ENCODE results near the gene ERN1.
"Not testable (repeated sequence)": the region's sequence is repeated elsewhere in the genome, so short reads cannot be mapped to it uniquely, and the experiment has no call there.

The ERN1 gene

GRCh38 chr17:64129765-64130558, at the start of gene ERN1:
TSS of gene ERN1 (minus strand) at chr17:64130144. CDS start at chr17:64130029, 115 bp downstream.
- FAIRE-seq: no peak

- not testable (repeated sequence) for FAIRE-seq
These were observed 49.1 kb upstream of the ERN1 start for GRCh38 chr17:64179024-64179423.

DNA sequence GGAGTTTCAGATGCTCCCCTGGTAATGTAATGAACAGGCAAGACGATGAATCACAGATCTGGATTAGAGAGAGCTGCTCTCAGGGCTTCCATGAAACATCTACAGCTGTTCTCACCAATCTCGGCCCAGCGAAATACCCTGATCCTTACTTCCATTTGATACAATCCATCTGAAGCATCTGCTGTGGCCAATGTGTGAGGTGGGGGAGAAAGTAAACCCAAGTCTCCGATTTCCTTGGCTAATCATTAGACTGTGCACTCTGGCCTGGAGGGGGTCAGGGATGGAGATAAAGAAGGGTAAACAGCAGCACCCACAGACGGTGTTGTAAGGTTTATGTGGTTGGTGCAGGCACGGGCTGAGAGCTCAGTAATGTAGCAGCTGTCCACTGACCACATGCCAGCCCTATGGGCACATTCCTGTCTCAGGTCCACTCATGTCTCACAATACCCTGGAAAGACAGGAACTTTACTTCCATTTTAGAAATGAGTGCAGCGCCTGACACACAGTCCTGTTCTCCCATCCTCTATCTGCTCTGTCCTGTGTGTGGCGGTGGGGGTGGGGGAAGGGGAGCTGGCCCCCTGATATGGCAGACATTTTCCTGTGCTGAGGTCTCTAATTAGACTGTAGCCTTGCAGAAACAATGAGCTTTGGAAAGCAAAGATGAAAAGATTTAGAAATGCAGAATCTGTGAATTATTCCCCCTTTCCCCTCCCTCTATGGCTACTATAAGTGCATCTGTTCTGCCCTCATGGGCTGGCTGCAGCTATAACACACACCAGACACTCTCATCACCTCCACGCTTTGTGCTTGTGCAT, 48.3 kb upstream of the ERN1 start:
- FAIRE-seq: no peak

DNA sequence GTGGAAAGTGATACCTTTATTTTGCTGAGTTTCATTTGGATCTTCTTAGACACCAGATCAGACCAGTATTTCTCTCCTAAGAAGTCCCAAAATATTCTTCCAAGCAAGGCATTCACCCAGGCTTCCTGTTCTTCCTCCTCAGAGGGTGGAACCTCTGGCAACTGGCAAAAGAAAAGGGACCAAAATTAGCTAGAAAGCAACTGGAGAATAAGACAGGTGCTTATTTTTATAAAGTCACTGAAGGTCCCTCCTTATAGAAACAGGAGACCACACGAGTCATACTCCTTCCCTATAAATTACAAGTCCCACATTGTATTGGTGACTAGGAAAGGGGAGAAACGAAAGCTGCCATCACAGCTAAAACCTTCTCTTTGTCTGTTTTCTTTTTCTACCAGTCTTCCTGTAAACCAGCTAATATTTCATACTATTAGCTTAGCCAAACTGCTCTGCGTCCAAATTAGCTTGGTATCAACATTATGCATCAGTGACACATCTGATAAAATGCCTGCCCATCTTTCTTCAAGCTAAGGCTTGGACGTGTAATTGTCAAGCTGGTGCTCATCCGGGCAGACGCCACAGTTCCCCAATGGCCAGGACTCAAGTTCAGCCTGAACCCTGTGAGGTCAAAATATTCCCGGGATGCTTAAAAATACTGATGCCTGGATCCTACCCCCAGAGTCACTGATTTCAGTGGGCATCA, 47.5 kb upstream of the ERN1 start:
- no peak for FAIRE-seq

DNA sequence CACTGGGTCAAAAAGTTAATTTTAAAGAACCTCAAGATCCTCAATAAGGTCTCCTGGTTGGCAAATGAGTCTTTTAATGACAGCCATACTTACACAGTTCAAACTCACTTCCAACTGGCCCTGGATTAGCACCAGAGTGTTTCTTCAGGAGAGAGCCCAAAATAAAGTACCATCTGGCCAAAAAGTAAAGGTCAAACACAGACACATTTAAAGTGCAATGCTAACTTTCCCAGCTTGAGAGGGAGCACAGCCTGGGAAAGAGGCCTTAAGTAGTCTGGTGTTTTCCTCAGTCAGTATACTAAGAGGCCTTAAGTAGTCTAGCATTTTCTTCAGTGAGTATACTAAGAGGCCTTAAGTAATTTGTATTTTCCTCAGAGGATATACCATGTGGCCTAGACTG, 46.6 kb upstream of the ERN1 start:
- no peak for FAIRE-seq

DNA sequence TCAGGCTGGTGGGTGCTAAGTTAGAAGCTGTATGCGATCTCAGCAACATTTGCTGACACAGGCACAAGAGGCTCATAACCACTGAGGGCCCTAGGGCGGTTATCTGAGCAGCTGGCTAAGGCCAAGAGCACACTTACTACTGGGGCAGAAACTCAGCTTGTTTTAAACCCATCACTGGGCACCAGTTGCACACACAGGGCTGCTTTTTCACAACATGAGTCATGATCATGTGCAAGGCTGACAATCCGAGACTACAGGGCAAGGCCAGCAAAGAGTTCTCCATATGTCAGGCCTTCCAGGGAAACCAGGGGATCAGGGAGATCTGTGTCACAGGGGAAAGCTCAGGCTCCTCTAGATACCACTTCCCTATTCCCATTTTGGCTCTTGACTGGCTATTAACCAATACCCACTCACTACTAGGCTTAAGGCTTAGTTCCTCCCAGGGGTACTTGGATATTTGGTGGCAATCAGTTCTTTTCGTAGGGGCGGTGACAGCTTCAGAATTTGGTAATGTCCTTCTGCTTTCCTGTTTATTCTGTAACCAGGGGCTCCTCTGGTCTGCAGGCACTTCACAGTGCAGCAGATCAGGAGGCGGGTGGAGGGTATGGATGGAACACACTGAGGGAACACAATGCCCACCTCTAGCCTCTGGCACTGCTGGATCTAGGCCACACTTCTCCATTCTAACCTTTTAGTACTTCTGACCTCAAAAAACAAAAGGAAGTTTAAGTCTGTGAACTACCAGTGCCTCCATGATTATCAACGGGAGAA, 44.9 kb upstream of the ERN1 start:
- no peak for FAIRE-seq

- FAIRE-seq: no peak
These were observed 43.7 kb upstream of the ERN1 start for GRCh38 chr17:64173646-64174045.

- no peak for FAIRE-seq
These were observed 42.6 kb upstream of the ERN1 start for GRCh38 chr17:64172510-64172909.

DNA sequence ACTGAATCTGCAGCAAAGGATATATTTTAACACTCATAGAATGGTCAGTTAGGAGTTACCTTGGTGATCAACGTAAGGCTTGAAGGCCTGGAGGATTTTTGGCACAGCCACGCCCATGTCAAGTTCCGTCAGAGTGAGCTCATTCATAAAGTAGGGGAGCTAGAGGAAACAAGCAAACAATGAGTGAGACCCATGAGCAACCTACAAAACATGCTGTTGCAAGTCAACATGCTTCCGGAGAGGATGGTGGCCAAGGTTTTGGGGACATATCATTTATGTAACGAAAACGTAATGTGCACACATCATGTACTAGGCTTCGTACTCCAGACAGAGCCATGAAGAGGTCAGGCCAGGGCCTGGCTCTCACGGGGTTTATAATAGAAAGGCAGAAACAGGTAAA, 41.1 kb upstream of the ERN1 start:
- FAIRE-seq: no peak

DNA sequence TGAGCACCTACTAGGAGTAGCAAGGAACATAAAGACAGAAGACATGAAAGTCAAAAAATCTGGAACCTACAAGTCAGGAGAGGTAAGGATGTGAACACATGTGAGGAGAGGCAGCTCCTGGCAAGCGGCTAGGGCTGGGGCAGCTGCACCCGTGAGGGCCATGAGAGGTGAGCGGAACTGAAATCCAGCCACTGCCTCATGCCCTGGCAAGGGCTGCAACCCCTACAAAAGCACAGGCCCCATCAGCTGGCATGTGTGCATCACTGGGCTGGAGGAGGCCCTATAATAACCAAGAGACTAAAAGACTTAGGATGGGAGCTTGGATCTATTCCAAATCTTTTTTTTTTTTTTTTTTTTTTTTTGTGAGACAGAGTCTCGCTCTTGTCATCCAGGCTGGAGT, 40.3 kb upstream of the ERN1 start:
- FAIRE-seq: no peak

GRCh38 chr17:64167666-64168065, 37.7 kb upstream of the ERN1 start:
- not testable (repeated sequence) for FAIRE-seq

- FAIRE-seq: no peak
These were observed 36.9 kb upstream of the ERN1 start for GRCh38 chr17:64166876-64167275.

DNA sequence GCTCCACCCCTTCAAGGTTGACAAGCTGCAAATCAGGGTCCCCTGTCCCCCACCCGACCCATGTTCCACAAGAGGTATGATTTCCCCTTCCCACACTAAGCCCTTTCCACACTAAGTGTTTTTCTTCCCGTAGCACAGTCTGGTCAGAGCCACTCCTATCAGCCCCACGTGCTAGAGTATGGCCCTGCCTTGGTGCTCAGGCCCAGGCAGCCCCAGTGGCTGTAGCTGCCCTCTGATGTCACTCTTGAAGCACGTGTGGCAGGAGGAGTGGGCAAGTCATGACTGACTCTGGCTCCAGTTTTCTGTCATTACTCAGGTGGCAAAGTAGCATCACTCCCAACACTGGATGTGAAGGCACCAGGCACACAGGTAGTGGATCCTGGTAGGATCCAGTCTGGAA, 35.4 kb upstream of the ERN1 start:
- no peak for FAIRE-seq

DNA sequence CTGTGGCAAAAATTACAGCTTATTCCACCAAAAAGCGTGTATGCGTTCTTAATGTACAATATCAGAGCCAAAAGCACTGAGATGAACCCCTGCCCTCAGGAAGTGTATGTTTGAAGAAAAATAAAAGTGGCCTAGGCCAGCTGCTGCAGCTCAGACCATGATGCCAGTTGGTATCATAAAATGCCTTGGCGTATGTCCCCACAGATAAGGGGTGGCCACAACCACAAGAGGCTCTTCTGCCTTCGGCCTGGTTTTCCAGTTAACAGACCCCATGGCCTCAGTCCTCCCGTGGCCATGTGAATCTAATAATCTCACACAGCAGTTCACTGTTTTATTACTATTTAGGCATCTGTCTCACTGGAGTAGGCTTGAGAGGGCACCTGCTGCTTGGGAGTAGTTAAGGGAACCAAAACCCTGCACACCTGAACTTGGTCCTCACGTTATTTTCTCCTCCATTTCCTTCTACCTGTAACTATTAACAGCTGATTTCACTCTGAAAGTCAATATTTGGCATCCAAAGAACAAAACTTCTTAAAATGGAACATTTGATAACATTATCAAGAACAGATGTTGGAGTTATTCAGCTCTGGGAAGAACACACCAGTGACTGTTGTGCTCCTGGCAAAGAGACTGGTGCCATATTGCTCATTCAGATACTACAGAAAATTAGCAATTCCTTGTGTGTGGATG, 34.8 kb upstream of the ERN1 start:
- no peak for FAIRE-seq

GRCh38 chr17:64163468-64163867, 33.5 kb upstream of the ERN1 start:
- no peak for FAIRE-seq

GRCh38 chr17:64162554-64162953, 32.6 kb upstream of the ERN1 start:
- no peak for FAIRE-seq

DNA sequence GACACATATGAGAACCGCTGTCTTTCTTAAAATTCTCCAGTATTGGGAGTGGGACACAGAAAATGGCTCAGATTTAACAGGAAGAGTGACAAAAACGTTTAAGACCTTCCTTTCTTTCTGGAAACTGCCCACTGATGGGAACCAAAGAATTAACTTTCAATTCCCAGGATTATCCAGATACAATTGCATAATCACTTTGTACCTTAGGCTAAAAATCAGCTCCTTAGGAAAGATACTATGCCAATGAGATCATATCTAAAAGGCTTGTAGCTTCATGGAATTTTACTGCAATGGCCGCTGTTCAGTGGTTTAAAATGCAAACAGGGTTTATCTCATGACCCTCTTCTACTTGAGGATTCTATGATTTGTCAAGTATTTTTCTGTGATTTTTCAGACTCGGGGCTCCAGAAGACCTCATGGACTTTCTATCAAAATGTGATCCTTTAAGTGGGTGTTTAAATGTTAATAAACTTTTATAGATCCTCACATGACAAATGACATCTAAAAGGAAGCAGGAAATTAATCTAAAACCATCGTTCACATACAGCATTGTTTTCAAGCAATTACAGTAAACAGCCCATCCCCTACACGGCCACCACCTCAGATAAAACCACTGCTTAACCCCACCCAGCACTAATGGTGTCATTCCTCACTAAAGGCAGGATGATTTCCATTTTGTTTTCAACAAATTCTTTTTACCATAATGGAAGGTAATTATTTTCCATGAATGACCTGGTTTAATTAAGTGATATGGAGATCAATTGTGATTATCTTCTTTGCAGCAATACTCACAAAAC, 31.6 kb upstream of the ERN1 start:
- no peak for FAIRE-seq

GRCh38 chr17:64160378-64160777, 30.4 kb upstream of the ERN1 start:
- FAIRE-seq: no peak

DNA sequence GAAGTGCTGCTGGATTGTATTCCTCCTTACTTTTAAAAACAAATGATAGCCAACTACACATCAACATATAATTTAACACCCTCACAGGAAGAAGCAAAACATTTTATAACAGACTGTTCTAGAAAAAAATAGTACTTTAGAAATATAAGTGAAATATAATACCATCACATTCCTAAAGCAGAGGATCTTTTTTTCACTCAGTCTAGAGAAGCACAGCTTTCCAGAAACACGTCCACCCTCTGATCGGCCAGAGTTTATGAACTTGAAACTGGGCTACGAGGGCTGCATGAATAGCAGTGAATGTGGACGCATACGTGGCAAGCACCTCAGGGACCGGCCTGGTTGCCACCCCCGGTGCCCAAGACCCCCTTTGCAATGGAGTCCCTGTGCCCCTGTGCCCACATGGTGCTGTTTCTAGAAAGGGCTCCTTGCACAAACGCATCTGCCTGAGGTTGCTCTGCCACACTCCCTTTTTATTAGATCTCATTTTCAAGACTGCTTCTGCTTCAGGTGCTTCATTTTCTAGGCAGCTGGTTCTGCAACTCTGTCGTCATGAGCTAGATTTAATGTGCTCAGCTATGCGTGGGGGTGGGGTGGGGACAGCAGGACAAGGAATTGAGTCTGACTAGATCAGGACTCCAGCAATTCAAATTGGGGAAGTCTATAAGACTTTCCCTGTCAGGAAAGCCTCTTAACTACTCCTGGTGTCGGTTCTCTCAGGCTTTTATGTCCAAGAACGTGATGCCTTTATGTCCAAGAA, 29.1 kb upstream of the ERN1 start:
- peak; percentile 41 for FAIRE-seq

DNA sequence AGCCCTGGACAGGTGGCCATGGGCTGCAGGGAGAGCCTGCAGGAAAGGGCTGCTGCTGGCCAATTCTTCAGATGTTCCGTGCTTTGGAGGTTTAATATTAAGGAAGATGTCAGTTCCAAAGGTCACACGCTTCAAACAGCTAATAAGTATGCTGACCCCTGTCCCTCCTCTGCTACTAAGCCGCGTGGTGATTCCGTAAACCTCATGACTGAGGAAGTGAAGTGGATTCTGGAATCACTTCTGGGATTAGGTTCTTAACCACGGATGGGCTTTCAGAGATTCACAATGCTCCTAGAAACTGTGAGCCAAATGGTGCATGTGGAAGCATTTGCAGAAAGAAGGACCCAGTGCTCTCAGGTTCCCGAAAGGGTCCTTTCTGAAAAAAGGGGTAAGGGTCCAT, 28.5 kb upstream of the ERN1 start:
- no peak for FAIRE-seq

All from islet of Langerhans (tissue), 1 donor.